Astrocyte (in vitro differentiated cells and primary cell): Measurements from ENCODE around the gene ANP32A. TPM values are rescaled to one million over a fixed set of nuclear protein-coding genes. Genes with fewer than 3 reads are reported as not detected.

Experiments used
- DNase-seq: peaks from one replicate; pipeline ENCODE4 v3.0.0-alpha.2; 2010; ENCODE audit warnings: low read depth
- FAIRE-seq: peaks from 2 replicates; lab custom pipeline; 2011; peaks lifted over from hg19 to GRCh38; lab: Jason Lieb, UNC
- H2AFZ ChIP-seq: 2 replicates; pipeline ENCODE4 v1.6.0; 2012; ENCODE audit warnings: low read depth, low read length, inconsistent platforms
- H3K27ac ChIP-seq: 2 replicates; pipeline ENCODE4 v1.5.1; 2011; ENCODE audit warnings: low read depth, low read length, inconsistent platforms
- H3K27me3 ChIP-seq: 2 replicates; pipeline ENCODE4 v1.6.0; 2011; ENCODE audit warnings: low read length, inconsistent platforms; ENCODE audit not compliant: insufficient read depth
- H3K36me3 ChIP-seq: 2 replicates; pipeline ENCODE4 v1.5.1; 2011; ENCODE audit warnings: low read length, inconsistent platforms; ENCODE audit not compliant: insufficient read depth
- H3K4me1 ChIP-seq: 2 replicates; pipeline ENCODE4 v1.5.1; 2011; ENCODE audit warnings: low read length, inconsistent platforms; ENCODE audit not compliant: insufficient read depth
- H3K4me2 ChIP-seq: 2 replicates; pipeline ENCODE4 v1.6.0; 2012; ENCODE audit warnings: low read length, inconsistent platforms
- H3K4me3 ChIP-seq: 2 replicates; pipeline ENCODE4 v1.5.1; 2011; ENCODE audit warnings: low read depth, mild to moderate bottlenecking, low read length, inconsistent platforms; ENCODE audit not compliant: insufficient read depth
- H3K79me2 ChIP-seq: 2 replicates; pipeline ENCODE4 v1.6.0; 2012; ENCODE audit warnings: mild to moderate bottlenecking, low read length, inconsistent platforms; ENCODE audit not compliant: insufficient read depth
- H3K9ac ChIP-seq: 2 replicates; pipeline ENCODE4 v1.6.0; 2012; ENCODE audit warnings: mild to moderate bottlenecking, low read length, inconsistent platforms
- H3K9me3 ChIP-seq: 2 replicates; pipeline ENCODE4 v1.5.1; 2012; ENCODE audit warnings: low read depth, mild to moderate bottlenecking, low read length, inconsistent platforms; ENCODE audit not compliant: insufficient read depth
- H4K20me1 ChIP-seq: 2 replicates; pipeline ENCODE4 v1.6.0; 2012; ENCODE audit warnings: low read length, inconsistent platforms; ENCODE audit not compliant: insufficient read depth
- H3K27ac Mint-ChIP-seq: one replicate; pipeline ENCODE4 v1.8.0; 2021; ENCODE audit warnings: mild to moderate bottlenecking, mixed read lengths; ENCODE audit not compliant: unreplicated experiment
- H3K27me3 Mint-ChIP-seq: one replicate; pipeline ENCODE4 v1.8.0; 2021; ENCODE audit warnings: low read depth, mixed read lengths; ENCODE audit not compliant: unreplicated experiment
- H3K36me3 Mint-ChIP-seq: one replicate; pipeline ENCODE4 v1.8.0; 2021; ENCODE audit warnings: low read depth, mixed read lengths; ENCODE audit not compliant: unreplicated experiment
- H3K4me1 Mint-ChIP-seq: one replicate; pipeline ENCODE4 v1.8.0; 2021; ENCODE audit warnings: low read depth, mixed read lengths; ENCODE audit not compliant: unreplicated experiment
- H3K4me3 Mint-ChIP-seq: one replicate; pipeline ENCODE4 v1.8.0; 2021; ENCODE audit warnings: mild to moderate bottlenecking, moderate library complexity, mixed read lengths; ENCODE audit not compliant: unreplicated experiment
- H3K9me3 Mint-ChIP-seq: one replicate; pipeline ENCODE4 v1.8.0; 2021; ENCODE audit warnings: mild to moderate bottlenecking, mixed read lengths; ENCODE audit not compliant: unreplicated experiment
- EZH2 ChIP-seq: IDR thresholded peaks from 2 replicates; pipeline ENCODE4 v1.6.1; 2012; ENCODE audit warnings: mild to moderate bottlenecking, low read length, inconsistent platforms; ENCODE audit not compliant: insufficient read depth
- total RNA-seq: library from RNA; stranded (reverse); gene quantifications from 2 replicates; pipeline ENCODE4 v1.2.1, GENCODE V29; 2021
- TF ChIP-seq, protein P1 (sequence below): IDR thresholded peaks from 2 replicates; pipeline ENCODE4 v1.5.1; 2011; ENCODE audit warnings: low read depth, mild to moderate bottlenecking, inconsistent platforms, low read length, moderate library complexity; ENCODE audit not compliant: insufficient read depth

The ANP32A gene
- total RNA-seq, 1 donor from 2014 or later = 138 TPM

DNA sequence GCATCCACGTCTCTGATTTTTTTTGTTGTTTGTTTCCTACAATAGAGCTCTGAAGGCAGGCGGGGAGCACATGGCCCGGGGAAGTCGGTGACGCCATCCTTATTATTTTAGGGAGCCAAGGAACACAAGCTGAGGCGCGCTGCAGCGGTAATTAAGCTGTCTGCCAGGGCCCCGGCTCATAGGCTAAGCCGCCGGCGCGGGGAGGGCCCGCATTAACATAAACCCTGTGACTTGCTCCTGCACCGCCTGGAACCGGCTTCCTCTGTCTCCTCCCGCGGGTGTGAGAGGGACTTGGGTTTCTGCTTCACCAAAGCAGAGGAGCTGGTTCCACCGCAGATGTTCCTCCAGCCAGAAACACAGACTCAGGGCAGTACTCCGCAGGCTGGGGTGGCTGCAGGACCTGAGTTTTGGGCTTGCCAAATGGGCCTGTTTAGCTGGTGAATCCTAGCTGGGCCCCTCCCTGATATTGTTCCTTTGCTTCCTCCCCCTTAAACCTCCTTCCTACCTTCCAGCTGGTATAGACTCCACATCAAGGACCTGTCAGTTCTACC is 25.3 kb downstream of the ANP32A start:
- peaks cover 24% of the 10 kb centered on the region for H3K4me1 ChIP-seq
- H3K27me3 ChIP-seq = no peaks in the 10 kb centered on the region
- H3K9ac ChIP-seq = peak overlapping the region; percentile 44
- peaks cover 97% of the 10 kb centered on the region for H4K20me1 ChIP-seq
- no peaks in the 10 kb centered on the region for H3K27me3 Mint-ChIP-seq
- DNase-seq (peak; percentile 74), FAIRE-seq (no peak)
- H3K27ac ChIP-seq = peak overlapping the region; percentile 0
- H3K4me2 ChIP-seq = peak overlapping the region; percentile 71
- TF ChIP-seq EZH2 = no peak
- TF ChIP-seq, protein P1, sequence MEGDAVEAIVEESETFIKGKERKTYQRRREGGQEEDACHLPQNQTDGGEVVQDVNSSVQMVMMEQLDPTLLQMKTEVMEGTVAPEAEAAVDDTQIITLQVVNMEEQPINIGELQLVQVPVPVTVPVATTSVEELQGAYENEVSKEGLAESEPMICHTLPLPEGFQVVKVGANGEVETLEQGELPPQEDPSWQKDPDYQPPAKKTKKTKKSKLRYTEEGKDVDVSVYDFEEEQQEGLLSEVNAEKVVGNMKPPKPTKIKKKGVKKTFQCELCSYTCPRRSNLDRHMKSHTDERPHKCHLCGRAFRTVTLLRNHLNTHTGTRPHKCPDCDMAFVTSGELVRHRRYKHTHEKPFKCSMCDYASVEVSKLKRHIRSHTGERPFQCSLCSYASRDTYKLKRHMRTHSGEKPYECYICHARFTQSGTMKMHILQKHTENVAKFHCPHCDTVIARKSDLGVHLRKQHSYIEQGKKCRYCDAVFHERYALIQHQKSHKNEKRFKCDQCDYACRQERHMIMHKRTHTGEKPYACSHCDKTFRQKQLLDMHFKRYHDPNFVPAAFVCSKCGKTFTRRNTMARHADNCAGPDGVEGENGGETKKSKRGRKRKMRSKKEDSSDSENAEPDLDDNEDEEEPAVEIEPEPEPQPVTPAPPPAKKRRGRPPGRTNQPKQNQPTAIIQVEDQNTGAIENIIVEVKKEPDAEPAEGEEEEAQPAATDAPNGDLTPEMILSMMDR = no peak
- H2AFZ ChIP-seq = peak overlapping the region; percentile 39
- peak overlapping the region; percentile 2 for H3K27ac Mint-ChIP-seq
- H3K9me3 ChIP-seq = no peaks in the 10 kb centered on the region
- H3K79me2 ChIP-seq = peaks cover 98% of the 10 kb centered on the region
- H3K4me1 Mint-ChIP-seq = peaks cover 54% of the 10 kb centered on the region
- H3K36me3 ChIP-seq = no peaks in the 10 kb centered on the region
- H3K36me3 Mint-ChIP-seq = peaks cover 13% of the 10 kb centered on the region
- peak overlapping the region; percentile 60 for H3K4me3 Mint-ChIP-seq
- peaks cover 1% of the 10 kb centered on the region for H3K9me3 Mint-ChIP-seq
- H3K4me3 ChIP-seq = no peak overlapping the region

DNA sequence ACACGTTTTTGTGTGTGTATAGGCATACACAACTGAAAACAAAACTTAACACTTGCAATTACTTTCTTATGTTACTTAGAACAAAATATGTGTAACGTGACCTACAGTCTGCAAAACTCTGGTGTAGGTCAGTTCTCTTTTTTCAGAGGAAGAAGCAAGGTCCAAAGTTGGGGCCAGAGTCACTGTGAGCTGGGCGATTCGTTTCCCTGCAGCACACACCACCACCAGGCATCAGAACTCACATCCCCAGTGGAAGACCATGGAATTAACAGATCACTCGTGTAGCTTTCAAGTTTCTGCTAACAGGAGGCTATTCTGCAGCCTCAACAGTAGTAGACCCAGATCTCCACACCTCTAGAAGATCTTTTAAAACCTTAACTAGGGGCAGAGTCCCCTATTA is 25.8 kb downstream of the ANP32A start:
- Histone ChIP-seq H3K27ac (no peak overlapping the region), H3K4me1 (peaks cover 24% of the 10 kb centered on the region), H3K4me3 (no peak overlapping the region), H3K27me3 (no peaks in the 10 kb centered on the region), H2AFZ (no peak overlapping the region), H3K9ac (peak overlapping the region; percentile 7), H3K9me3 (no peaks in the 10 kb centered on the region), H3K79me2 (peaks cover 99% of the 10 kb centered on the region), H4K20me1 (peaks cover 99% of the 10 kb centered on the region), H3K36me3 (no peaks in the 10 kb centered on the region), H3K4me2 (peak overlapping the region; percentile 71)
- Mint-ChIP-seq H3K27me3 (no peaks in the 10 kb centered on the region), H3K4me1 (peaks cover 58% of the 10 kb centered on the region), H3K9me3 (peaks cover 1% of the 10 kb centered on the region), H3K27ac (peak overlapping the region; percentile 2), H3K4me3 (peak overlapping the region; percentile 60), H3K36me3 (peaks cover 13% of the 10 kb centered on the region)
- DNase-seq (no peak), FAIRE-seq (no peak)
- TF ChIP-seq EZH2 = no peak
- TF ChIP-seq, protein P1 = no peak

DNA sequence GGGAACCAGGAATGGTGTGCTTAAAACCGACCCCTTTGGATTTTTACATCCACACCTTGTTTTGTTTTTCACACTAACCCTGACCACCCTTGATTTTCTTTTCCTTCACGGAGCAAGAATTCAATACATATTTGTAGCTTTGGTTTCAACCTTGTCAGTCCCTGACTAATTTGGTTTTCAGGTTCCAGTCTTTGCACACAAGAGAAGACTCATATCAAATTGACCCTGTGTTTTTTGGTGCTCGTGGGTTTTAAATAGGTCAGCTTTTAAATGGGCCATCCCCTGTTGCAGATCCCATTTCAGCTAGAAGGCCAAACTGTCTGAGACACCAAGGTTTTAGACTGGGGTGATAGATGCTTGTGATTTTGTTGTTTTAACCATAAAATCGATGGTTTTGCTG is 26.4 kb downstream of the ANP32A start:
- Histone ChIP-seq H3K36me3 (no peaks in the 10 kb centered on the region), H3K4me3 (no peak overlapping the region), H3K4me2 (no peak overlapping the region), H3K4me1 (peaks cover 27% of the 10 kb centered on the region), H2AFZ (no peak overlapping the region), H3K9me3 (no peaks in the 10 kb centered on the region), H3K27ac (no peak overlapping the region), H3K9ac (no peak overlapping the region), H3K79me2 (peaks cover 99% of the 10 kb centered on the region), H3K27me3 (no peaks in the 10 kb centered on the region), H4K20me1 (peaks cover 99% of the 10 kb centered on the region)
- TF ChIP-seq EZH2 = no peak
- TF ChIP-seq, protein P1 = no peak
- Mint-ChIP-seq H3K9me3 (peaks cover 1% of the 10 kb centered on the region), H3K4me3 (no peak overlapping the region), H3K36me3 (peaks cover 13% of the 10 kb centered on the region), H3K4me1 (peaks cover 58% of the 10 kb centered on the region), H3K27me3 (no peaks in the 10 kb centered on the region), H3K27ac (no peak overlapping the region)
- FAIRE-seq (no peak), DNase-seq (no peak)
